ENCODE measurements around the gene IL9.
A peak's percentile ranks its signal among the peaks of the same experiment; 100 is the strongest.

The IL9 gene

GRCh38 chr5:135891268-135891667 lies 4.4 kb downstream of the IL9 start:
- no peak for DNase-seq (ENCODE audit: low spot score)

GRCh38 chr5:135890867-135891266 lies 4.8 kb downstream of the IL9 start:
- DNase-seq (ENCODE audit: low spot score) = no peak

- DNase-seq (ENCODE audit: low spot score) = no peak
Measured at GRCh38 chr5:135890296-135890695, 5.3 kb downstream of the IL9 start.

GRCh38 chr5:135887881-135888614 lies 7.6 kb downstream of the IL9 start:
- no peak for DNase-seq (ENCODE audit: low spot score)

- peak; percentile 72 for DNase-seq (ENCODE audit: low spot score)
Measured at GRCh38 chr5:135887447-135887864, 8.2 kb downstream of the IL9 start.

- no peak for DNase-seq (ENCODE audit: low spot score)
Measured at GRCh38 chr5:135886136-135886535, 9.5 kb downstream of the IL9 start.

GRCh38 chr5:135885031-135885430 lies 10.6 kb downstream of the IL9 start:
- DNase-seq (ENCODE audit: low spot score) = no peak

GRCh38 chr5:135883441-135883840 lies 12.2 kb downstream of the IL9 start:
- DNase-seq (ENCODE audit: low spot score) = peak; percentile 24

GRCh38 chr5:135883026-135883425 lies 12.6 kb downstream of the IL9 start:
- no peak for DNase-seq (ENCODE audit: low spot score)

- no peak for DNase-seq (ENCODE audit: low spot score)
Measured at GRCh38 chr5:135881819-135882218, 13.8 kb downstream of the IL9 start.

- no peak for DNase-seq (ENCODE audit: low spot score)
Measured at GRCh38 chr5:135881244-135881643, 14.4 kb downstream of the IL9 start.

GRCh38 chr5:135880801-135881200 lies 14.8 kb downstream of the IL9 start:
- DNase-seq (ENCODE audit: low spot score) = no peak

GRCh38 chr5:135880278-135880677 lies 15.4 kb downstream of the IL9 start:
- DNase-seq (ENCODE audit: low spot score) = peak; percentile 46

- DNase-seq (ENCODE audit: low spot score) = no peak
Measured at GRCh38 chr5:135879591-135879990, 16.1 kb downstream of the IL9 start.

GRCh38 chr5:135878156-135878620 lies 17.5 kb downstream of the IL9 start:
- no peak for DNase-seq (ENCODE audit: low spot score)

- DNase-seq (ENCODE audit: low spot score) = no peak
Measured at GRCh38 chr5:135877570-135878155, 18.0 kb downstream of the IL9 start.

GRCh38 chr5:135876146-135876545 lies 19.5 kb downstream of the IL9 start:
- DNase-seq (ENCODE audit: low spot score) = no peak

- DNase-seq (ENCODE audit: low spot score) = no peak
Measured at GRCh38 chr5:135875567-135875966, 20.1 kb downstream of the IL9 start.

GRCh38 chr5:135874461-135874860 lies 21.2 kb downstream of the IL9 start:
- DNase-seq (ENCODE audit: low spot score) = no peak

GRCh38 chr5:135873831-135874230 lies 21.8 kb downstream of the IL9 start:
- no peak for DNase-seq (ENCODE audit: low spot score)

- no peak for DNase-seq (ENCODE audit: low spot score)
Measured at GRCh38 chr5:135871268-135871915, 24.2 kb downstream of the IL9 start.

- DNase-seq (ENCODE audit: low spot score) = no peak
Measured at GRCh38 chr5:135869935-135870334, 25.7 kb downstream of the IL9 start.

- no peak for DNase-seq (ENCODE audit: low spot score)
Measured at GRCh38 chr5:135869276-135869675, 26.4 kb downstream of the IL9 start.
